ENCODE measurements around the gene NCOA7. TPM values are rescaled to one million over a fixed set of nuclear protein-coding genes. Genes with fewer than 3 reads are reported as not detected.

Gene NCOA7
- total RNA-seq, 1 experiment from 2014 or later: 9.4 TPM

DNA sequence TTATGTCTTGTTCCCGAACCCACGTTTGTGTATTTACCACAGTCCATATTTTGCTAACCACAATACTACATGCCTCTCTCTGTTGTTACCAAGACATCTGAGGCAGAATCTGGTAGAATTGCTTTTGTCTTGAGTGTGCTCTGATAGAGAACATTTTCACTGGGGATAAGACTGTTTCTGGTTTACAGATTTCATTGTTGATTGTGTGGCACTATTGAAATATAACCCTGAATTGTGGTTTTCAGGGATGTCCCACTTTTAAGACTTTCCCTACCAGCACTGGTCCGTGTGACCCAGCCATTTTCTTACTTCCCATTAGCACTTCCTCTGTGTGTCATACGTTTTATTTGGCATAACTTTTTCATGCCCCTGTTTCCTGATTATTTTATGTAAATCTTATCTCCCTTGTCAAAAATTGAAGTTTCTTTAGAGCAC is 12.2 kb downstream of the NCOA7 start:
- H3K14ac ChIP-seq (ENCODE audit: insufficient read depth, low read length): no peak overlapping the region
- H3T11ph ChIP-seq (ENCODE audit: low read length): no peak overlapping the region
- no peaks in the 10 kb centered on the region for H3K27me3 ChIP-seq (ENCODE audit: insufficient read depth, low read length)
- no peak overlapping the region for H3K23ac ChIP-seq (ENCODE audit: insufficient read length, low read depth, low read length)
- H2BK20ac ChIP-seq (ENCODE audit: low read depth, low read length, poor library complexity, severe bottlenecking): no peak overlapping the region
- no peaks in the 10 kb centered on the region for H3K23me2 ChIP-seq (ENCODE audit: insufficient read length, low read depth, low read length, poor library complexity, severe bottlenecking)
- TF ChIP-seq, protein P1, sequence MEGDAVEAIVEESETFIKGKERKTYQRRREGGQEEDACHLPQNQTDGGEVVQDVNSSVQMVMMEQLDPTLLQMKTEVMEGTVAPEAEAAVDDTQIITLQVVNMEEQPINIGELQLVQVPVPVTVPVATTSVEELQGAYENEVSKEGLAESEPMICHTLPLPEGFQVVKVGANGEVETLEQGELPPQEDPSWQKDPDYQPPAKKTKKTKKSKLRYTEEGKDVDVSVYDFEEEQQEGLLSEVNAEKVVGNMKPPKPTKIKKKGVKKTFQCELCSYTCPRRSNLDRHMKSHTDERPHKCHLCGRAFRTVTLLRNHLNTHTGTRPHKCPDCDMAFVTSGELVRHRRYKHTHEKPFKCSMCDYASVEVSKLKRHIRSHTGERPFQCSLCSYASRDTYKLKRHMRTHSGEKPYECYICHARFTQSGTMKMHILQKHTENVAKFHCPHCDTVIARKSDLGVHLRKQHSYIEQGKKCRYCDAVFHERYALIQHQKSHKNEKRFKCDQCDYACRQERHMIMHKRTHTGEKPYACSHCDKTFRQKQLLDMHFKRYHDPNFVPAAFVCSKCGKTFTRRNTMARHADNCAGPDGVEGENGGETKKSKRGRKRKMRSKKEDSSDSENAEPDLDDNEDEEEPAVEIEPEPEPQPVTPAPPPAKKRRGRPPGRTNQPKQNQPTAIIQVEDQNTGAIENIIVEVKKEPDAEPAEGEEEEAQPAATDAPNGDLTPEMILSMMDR (conservative IDR thresholded peaks at IDR 0.05): no peak
- Mint-ChIP-seq H3K27ac (no peak overlapping the region), H3K4me3 (no peak overlapping the region), H3K9me3 (no peaks in the 10 kb centered on the region), H3K27me3 (ENCODE audit: low read depth) (no peaks in the 10 kb centered on the region), H3K4me1 (no peaks in the 10 kb centered on the region), H3K36me3 (ENCODE audit: insufficient read depth in 1 of 3, low read depth in 3 of 3) (no peaks in the 10 kb centered on the region)
- H3K18ac ChIP-seq (ENCODE audit: insufficient read length, low read depth, low read length): no peak overlapping the region
- H3K4me2 ChIP-seq (ENCODE audit: insufficient read depth, insufficient read length, low read length): no peak overlapping the region
- no peak overlapping the region for H4K91ac ChIP-seq (ENCODE audit: insufficient read length, low read depth, low read length)
- no peak overlapping the region for H4K5ac ChIP-seq (ENCODE audit: insufficient read length, low read depth, low read length)
- H3K56ac ChIP-seq (ENCODE audit: insufficient read length, low read depth, low read length): no peak overlapping the region
- no peak overlapping the region for H2AFZ ChIP-seq (ENCODE audit: low read length)
- no peak overlapping the region for H2BK5ac ChIP-seq (ENCODE audit: insufficient read length, low read length)
- H2BK120ac ChIP-seq (ENCODE audit: low read depth, low read length, poor library complexity, severe bottlenecking): no peak overlapping the region
- H3K27ac ChIP-seq (ENCODE audit: insufficient read length, low read depth, low read length): no peak overlapping the region
- H3K9ac ChIP-seq (ENCODE audit: extremely low read depth, insufficient read length, low read length): no peak overlapping the region
- no CpG with 5 or more reads among the region's 4 CpGs for WGBS (ENCODE audit: extremely low coverage, insufficient read length, low lambda C conversion rate)
- H4K8ac ChIP-seq (replicated peaks; ENCODE audit: insufficient read length, low read depth, low read length): no peak overlapping the region
- no peak overlapping the region for H2AK5ac ChIP-seq (ENCODE audit: insufficient read length, low read length)
- no peak for DNase-seq
- H3K9me3 ChIP-seq (ENCODE audit: control insufficient read depth, low read depth, low read length): no peaks in the 10 kb centered on the region
- H2BK12ac ChIP-seq (ENCODE audit: insufficient read length, low read depth, low read length): no peak overlapping the region
- H2BK15ac ChIP-seq (ENCODE audit: low read depth, low read length): no peak overlapping the region
- no peaks in the 10 kb centered on the region for H4K20me1 ChIP-seq (ENCODE audit: control insufficient read depth, insufficient read depth, insufficient read length)
- H3K4me1 ChIP-seq (ENCODE audit: insufficient read depth, low read length): peaks cover 2% of the 10 kb centered on the region; the same call in 1 of the 2 replicates
- no peak overlapping the region for H3K4ac ChIP-seq (ENCODE audit: low read depth, low read length)
- no peaks in the 10 kb centered on the region for H3K79me2 ChIP-seq (ENCODE audit: insufficient read depth, low read length)
- H3K79me1 ChIP-seq (ENCODE audit: insufficient read depth, low read depth, low read length, poor library complexity, severe bottlenecking): no peaks in the 10 kb centered on the region
